Fibroblast of mammary gland (primary cell): ENCODE measurements around the gene CEP112.

Experiments
- DNase-seq: peaks from one replicate; pipeline ENCODE4 v3.0.0-alpha.2; 2010; ENCODE audit warnings: low read depth
- H3K4me3 ChIP-seq: 2 replicates; pipeline ENCODE4 v1.5.1; 2011; ENCODE audit warnings: low read depth, mild to moderate bottlenecking, low read length, moderate library complexity; ENCODE audit not compliant: control insufficient read depth
- CTCF ChIP-seq: conservative IDR thresholded peaks from 2 replicates; pipeline ENCODE4 v1.5.1; 2011; ENCODE audit warnings: low read depth, low read length, inconsistent platforms; ENCODE audit not compliant: control insufficient read depth, insufficient read depth

The CEP112 gene

GRCh38 chr17:66037221-66037620, 154.7 kb downstream of the CEP112 start:
- TF ChIP-seq CTCF = no peak
- H3K4me3 ChIP-seq = no peak overlapping the region
- no peak for DNase-seq

DNA sequence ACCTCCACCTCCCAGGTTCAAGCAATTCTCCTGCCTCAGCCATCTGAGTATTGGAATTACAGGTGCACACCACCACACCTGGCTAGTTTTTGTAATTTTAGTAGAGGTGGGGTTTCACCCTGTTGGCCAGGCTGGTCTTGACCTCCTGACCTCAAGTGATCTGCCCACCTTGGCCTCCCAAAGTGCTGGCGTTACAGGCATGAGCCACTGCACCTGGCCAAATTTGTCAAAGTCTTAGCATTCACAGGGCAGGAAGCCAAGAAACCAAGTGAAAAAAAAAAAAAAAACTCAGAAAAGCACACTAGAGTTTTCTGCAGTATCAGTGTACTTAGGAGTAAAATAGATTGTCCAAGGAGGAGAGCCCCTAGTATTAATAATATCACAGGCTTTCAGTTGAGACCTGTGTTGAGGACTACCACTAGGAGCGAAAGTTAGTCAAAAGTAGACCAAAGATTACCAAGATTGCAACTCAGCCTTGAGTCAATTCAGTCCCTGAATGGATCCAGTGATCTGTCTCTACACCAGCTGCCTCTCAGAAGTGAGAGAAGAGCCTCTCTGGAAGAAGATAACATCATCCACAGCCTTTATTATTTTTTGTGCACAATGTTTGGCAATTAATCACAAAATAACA, 159.7 kb downstream of the CEP112 start:
- no peak for DNase-seq
- no peak overlapping the region for H3K4me3 ChIP-seq
- TF ChIP-seq CTCF = no peak

GRCh38 chr17:66025551-66025950, 166.4 kb downstream of the CEP112 start:
- no peak for TF ChIP-seq CTCF
- no peak overlapping the region for H3K4me3 ChIP-seq
- peak; percentile 31 for DNase-seq

DNA sequence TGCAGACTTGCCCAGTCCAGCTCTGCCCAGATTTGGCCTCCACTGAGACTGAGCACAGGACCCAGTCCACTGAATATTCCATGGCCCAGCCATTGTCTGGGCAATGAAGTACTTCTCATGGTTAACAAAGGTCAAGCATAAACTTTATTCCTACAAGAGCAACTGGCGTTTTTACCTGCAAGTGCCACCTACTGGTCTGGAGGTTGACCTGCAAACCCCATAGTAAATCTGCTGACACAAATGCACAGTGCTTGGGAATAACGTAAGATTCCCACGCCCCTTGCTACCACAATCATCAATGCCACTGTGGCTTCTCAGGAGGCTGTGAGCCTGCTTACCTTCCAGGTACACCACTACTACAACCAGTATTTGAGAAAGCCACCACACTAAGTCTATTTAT, 170.2 kb downstream of the CEP112 start:
- no peak for TF ChIP-seq CTCF
- no peak for DNase-seq
- H3K4me3 ChIP-seq = no peak overlapping the region

DNA sequence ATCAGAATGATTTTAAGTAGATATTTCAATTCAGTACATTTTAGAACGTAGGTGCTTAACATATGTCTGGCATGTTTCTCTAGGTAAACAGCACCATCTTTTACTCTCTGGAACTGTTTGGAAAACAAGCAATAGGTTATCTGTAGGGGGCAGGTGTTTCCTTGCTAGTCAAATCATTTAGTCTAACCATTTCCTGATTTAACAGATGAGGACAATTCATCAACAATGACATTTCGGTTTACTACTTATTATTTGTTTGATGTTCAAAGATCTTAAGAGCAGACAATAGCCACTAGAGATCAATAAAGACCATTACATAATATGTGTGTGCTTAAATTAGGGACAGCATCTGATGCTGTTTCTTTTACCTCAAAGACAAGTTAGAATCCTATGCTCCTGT, 173.1 kb downstream of the CEP112 start:
- H3K4me3 ChIP-seq = no peak overlapping the region
- no peak for TF ChIP-seq CTCF
- no peak for DNase-seq

DNA sequence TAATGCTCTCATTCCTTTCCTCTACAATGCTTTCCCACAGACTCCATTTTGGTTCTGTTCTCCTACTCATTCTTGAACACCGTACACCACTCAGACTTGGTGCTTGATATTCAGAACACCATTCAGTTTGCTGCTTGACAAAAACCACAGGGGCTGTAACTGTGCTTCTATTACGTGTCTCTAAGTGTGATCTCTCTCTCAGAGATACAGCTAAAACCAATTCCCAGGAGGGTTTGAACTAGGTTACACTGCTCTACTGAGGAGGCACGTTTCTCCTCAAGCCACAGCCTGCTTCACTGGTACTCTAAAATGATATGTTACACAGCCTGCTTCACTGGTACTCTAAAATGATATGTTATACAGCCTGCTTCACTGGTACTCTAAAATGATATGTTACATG, 175.7 kb downstream of the CEP112 start:
- DNase-seq = no peak
- H3K4me3 ChIP-seq = no peak overlapping the region
- no peak for TF ChIP-seq CTCF

- no peak for DNase-seq
- H3K4me3 ChIP-seq = no peak overlapping the region
- TF ChIP-seq CTCF = no peak
Measured at GRCh38 chr17:66008680-66009079, 183.3 kb downstream of the CEP112 start.
